Activated CD8-positive, alpha-beta T cell treated with anti-CD3 and anti-CD28 coated beads, Interleukin-2, amount 10 ng/mL, durations not matched to agents 7 days and 5 days (primary cell): Measurements from ENCODE around the gene EOGT. TPM values are rescaled to one million over a fixed set of nuclear protein-coding genes. Genes with fewer than 3 reads are reported as not detected.

ENCODE experiments used
- ATAC-seq: fragments of 150-1000 bp; cut with Tn5 transposase; one replicate; pipeline ENCODE4 v1.10.0; 2021; ENCODE audit warnings: moderate library complexity
- CTCF ChIA-PET: fragments of 350-600 bp; sonication (Branson Sonifier 250); formaldehyde crosslinking; loops from one replicate; lab custom pipeline; 2021; ENCODE audit warnings: antibody characterized with exemption; lab: Charles Lee
- POLR2A ChIA-PET: fragments of 350-600 bp; sonication (Branson Sonifier 250); formaldehyde crosslinking; loops from one replicate; lab custom pipeline; 2021; ENCODE audit warnings: antibody characterized with exemption; lab: Charles Lee
- DNase-seq: peaks from one replicate; pipeline ENCODE4 v3.0.0-alpha.2; 2020
- H3K27ac Mint-ChIP-seq: one replicate; pipeline ENCODE4 v1.8.0; 2021; ENCODE audit warnings: mild to moderate bottlenecking, mixed read lengths
- H3K27me3 Mint-ChIP-seq: one replicate; pipeline ENCODE4 v1.8.0; 2021; ENCODE audit warnings: low read depth, mixed read lengths
- H3K36me3 Mint-ChIP-seq: one replicate; pipeline ENCODE4 v1.8.0; 2021; ENCODE audit warnings: low read depth, mixed read lengths
- H3K4me1 Mint-ChIP-seq: one replicate; pipeline ENCODE4 v1.8.0; 2021; ENCODE audit warnings: low read depth, mixed read lengths
- H3K4me3 Mint-ChIP-seq: one replicate; pipeline ENCODE4 v1.8.0; 2021; ENCODE audit warnings: mild to moderate bottlenecking, mixed read lengths
- H3K9me3 Mint-ChIP-seq: one replicate; pipeline ENCODE4 v1.8.0; 2022; ENCODE audit warnings: mixed read lengths; ENCODE audit not compliant: insufficient read depth
- total RNA-seq, 2 experiments: library from RNA; stranded (reverse); gene quantifications; one replicate each; pipeline ENCODE4 v1.2.3, GENCODE V29; 2021

Gene EOGT
- total RNA-seq, 2 experiments from 2014 or later = 9.4 to 13.6 TPM

- ChIA-PET CTCF (no interaction called here), POLR2A (no interaction called here)
- DNase-seq (no peak), ATAC-seq (no peak)
- H3K27ac Mint-ChIP-seq = no peak overlapping the region
- H3K4me3 Mint-ChIP-seq = no peak overlapping the region
- H3K9me3 Mint-ChIP-seq = no peaks in the 10 kb centered on the region
- H3K27me3 Mint-ChIP-seq = no peaks in the 10 kb centered on the region
- H3K36me3 Mint-ChIP-seq = peaks cover 43% of the 10 kb centered on the region
- H3K4me1 Mint-ChIP-seq = no peaks in the 10 kb centered on the region
Measured at GRCh38 chr3:68986496-68987208, 26.8 kb downstream of the EOGT start.

GRCh38 chr3:68985146-68985790 is 28.2 kb downstream of the EOGT start:
- no peaks in the 10 kb centered on the region for H3K4me1 Mint-ChIP-seq
- ChIA-PET POLR2A (no interaction called here), CTCF (interaction anchor here (1.0 kb wide), 1 partner anchor 14 kb away, joined by 3 read pairs; no protein-coding TSS in a partner anchor)
- no peaks in the 10 kb centered on the region for H3K27me3 Mint-ChIP-seq
- DNase-seq = no peak
- no peaks in the 10 kb centered on the region for H3K9me3 Mint-ChIP-seq
- H3K27ac Mint-ChIP-seq = no peak overlapping the region
- H3K4me3 Mint-ChIP-seq = no peak overlapping the region
- no peak for ATAC-seq
- H3K36me3 Mint-ChIP-seq = peaks cover 51% of the 10 kb centered on the region

- ATAC-seq = no peak
- Mint-ChIP-seq H3K4me1 (no peaks in the 10 kb centered on the region), H3K27me3 (no peaks in the 10 kb centered on the region), H3K9me3 (no peaks in the 10 kb centered on the region), H3K36me3 (peaks cover 54% of the 10 kb centered on the region), H3K4me3 (no peak overlapping the region), H3K27ac (no peak overlapping the region)
- ChIA-PET POLR2A (no interaction called here), CTCF (no interaction called here)
- no peak for DNase-seq
Measured at GRCh38 chr3:68984011-68984530, 29.4 kb downstream of the EOGT start.

DNA sequence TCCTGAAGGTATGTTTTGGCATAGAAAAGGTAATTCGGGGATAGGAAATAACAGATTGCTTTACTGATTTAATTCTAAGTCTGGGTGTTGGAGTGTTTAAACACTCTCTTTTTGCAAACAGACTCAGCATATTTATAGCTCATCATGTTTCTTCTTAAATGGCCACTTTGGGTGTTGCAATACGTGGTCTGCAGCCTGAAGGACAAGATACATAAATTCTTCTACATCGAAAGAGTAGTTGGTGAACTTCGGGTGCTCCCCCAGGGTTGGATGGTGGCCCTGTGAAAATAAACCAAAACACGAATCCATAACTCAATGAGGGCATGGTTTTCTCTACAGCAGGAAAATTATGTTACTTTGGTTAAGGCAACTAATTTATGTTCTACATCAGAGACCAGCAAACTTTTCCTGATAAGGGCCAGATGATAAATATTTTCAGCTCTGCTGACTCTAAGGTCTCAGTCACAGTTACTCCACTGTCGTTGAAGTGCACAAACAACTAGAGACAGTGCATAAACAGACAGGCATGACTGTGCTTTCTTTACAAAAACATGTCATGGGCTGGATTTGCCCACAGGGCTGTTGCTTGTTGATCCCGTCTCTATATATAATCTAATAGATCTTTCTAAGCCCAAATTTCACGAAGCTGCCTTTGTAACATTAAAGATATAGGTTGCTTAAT is 35.9 kb downstream of the EOGT start:
- H3K27ac Mint-ChIP-seq = no peak overlapping the region
- CTCF ChIA-PET = interaction anchor here (0.7 kb wide), 1 partner anchor 83 kb away, joined by 3 read pairs; no protein-coding TSS in a partner anchor
- ATAC-seq = no peak
- H3K9me3 Mint-ChIP-seq = no peaks in the 10 kb centered on the region
- H3K4me1 Mint-ChIP-seq = no peaks in the 10 kb centered on the region
- no peak for DNase-seq
- no peak overlapping the region for H3K4me3 Mint-ChIP-seq
- POLR2A ChIA-PET = no interaction called here
- H3K27me3 Mint-ChIP-seq = no peaks in the 10 kb centered on the region
- peaks cover 29% of the 10 kb centered on the region for H3K36me3 Mint-ChIP-seq

DNA sequence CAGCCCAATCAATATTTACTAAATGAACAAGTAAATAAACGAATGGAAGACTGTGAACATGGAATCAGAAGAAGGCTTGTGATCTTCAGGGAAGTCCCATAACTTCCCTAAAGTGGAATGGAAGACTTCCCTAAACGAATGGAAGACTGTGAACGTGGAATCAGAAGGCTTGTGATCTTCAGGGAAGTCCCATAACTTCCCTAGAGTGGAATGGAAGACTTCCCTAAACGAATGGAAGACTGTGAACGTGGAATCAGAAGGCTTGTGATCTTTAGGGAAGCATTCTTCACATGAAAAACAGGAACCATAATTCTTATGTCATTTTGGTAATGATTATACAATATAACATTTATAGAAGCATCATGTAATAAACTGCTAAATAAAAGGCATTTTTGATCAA is 38.8 kb downstream of the EOGT start:
- CTCF ChIA-PET = interaction anchor here (1.0 kb wide), 1 partner anchor 232 kb away, joined by 3 read pairs; no protein-coding TSS in a partner anchor
- H3K27me3 Mint-ChIP-seq = peaks cover 11% of the 10 kb centered on the region

GRCh38 chr3:68973639-68974038 is 39.8 kb downstream of the EOGT start:
- Mint-ChIP-seq H3K4me1 (no peaks in the 10 kb centered on the region), H3K9me3 (no peaks in the 10 kb centered on the region), H3K27ac (no peak overlapping the region), H3K4me3 (no peak overlapping the region), H3K36me3 (peaks cover 12% of the 10 kb centered on the region), H3K27me3 (peaks cover 15% of the 10 kb centered on the region)
- ChIA-PET CTCF (no interaction called here), POLR2A (no interaction called here)
- no peak for DNase-seq
- ATAC-seq = no peak

More for the DNA sequence above, 38.8 kb downstream of the EOGT start:
- no peak for DNase-seq
- H3K4me3 Mint-ChIP-seq = no peak overlapping the region
- no peak overlapping the region for H3K27ac Mint-ChIP-seq
- no peak for ATAC-seq
- POLR2A ChIA-PET = no interaction called here
- no peaks in the 10 kb centered on the region for H3K4me1 Mint-ChIP-seq
- no peaks in the 10 kb centered on the region for H3K9me3 Mint-ChIP-seq
- peaks cover 17% of the 10 kb centered on the region for H3K36me3 Mint-ChIP-seq

GRCh38 chr3:68972358-68972979 is 41.0 kb downstream of the EOGT start:
- Mint-ChIP-seq H3K9me3 (no peaks in the 10 kb centered on the region), H3K4me1 (no peaks in the 10 kb centered on the region), H3K36me3 (peaks cover 3% of the 10 kb centered on the region), H3K27me3 (peaks cover 15% of the 10 kb centered on the region), H3K27ac (no peak overlapping the region), H3K4me3 (no peak overlapping the region)
- CTCF ChIA-PET = interaction anchor here (0.6 to 1.6 kb wide), 12 partner anchors 9 to 2000 kb away, joined by 3 to 6 read pairs (median 3); no protein-coding TSS in a partner anchor
- ATAC-seq = peak; percentile 83
- DNase-seq = peak; percentile 66
- POLR2A ChIA-PET = no interaction called here

DNA sequence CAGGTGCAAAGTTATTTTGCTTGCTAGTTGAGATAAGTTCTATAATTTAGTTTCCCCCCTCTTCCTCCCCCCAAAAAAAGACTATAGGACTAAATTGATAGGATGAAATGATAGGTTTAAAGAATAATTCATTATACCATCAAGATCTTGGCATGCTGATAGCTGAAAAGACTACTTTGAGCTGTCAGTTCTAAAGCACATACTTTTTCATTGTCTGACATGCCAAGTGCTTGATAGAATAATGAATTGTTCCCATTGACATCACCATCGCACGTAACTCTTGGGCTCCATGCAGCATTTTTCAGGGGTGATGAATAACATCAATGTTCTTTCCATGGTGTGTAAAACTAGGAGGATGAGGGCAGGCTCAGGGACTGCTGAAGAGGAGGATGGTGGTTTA is 48.8 kb downstream of the EOGT start:
- POLR2A ChIA-PET = no interaction called here
- Mint-ChIP-seq H3K36me3 (no peaks in the 10 kb centered on the region), H3K27ac (no peak overlapping the region), H3K9me3 (no peaks in the 10 kb centered on the region), H3K27me3 (peaks cover 26% of the 10 kb centered on the region), H3K4me1 (no peaks in the 10 kb centered on the region), H3K4me3 (no peak overlapping the region)
- no peak for ATAC-seq
- CTCF ChIA-PET = no interaction called here
- DNase-seq = no peak

GRCh38 chr3:68963891-68964290 is 49.6 kb downstream of the EOGT start:
- ChIA-PET POLR2A (no interaction called here), CTCF (no interaction called here)
- DNase-seq (no peak), ATAC-seq (no peak)
- no peak overlapping the region for H3K4me3 Mint-ChIP-seq
- no peak overlapping the region for H3K27ac Mint-ChIP-seq
- no peaks in the 10 kb centered on the region for H3K4me1 Mint-ChIP-seq
- H3K27me3 Mint-ChIP-seq = peaks cover 25% of the 10 kb centered on the region
- no peaks in the 10 kb centered on the region for H3K36me3 Mint-ChIP-seq
- no peaks in the 10 kb centered on the region for H3K9me3 Mint-ChIP-seq

DNA sequence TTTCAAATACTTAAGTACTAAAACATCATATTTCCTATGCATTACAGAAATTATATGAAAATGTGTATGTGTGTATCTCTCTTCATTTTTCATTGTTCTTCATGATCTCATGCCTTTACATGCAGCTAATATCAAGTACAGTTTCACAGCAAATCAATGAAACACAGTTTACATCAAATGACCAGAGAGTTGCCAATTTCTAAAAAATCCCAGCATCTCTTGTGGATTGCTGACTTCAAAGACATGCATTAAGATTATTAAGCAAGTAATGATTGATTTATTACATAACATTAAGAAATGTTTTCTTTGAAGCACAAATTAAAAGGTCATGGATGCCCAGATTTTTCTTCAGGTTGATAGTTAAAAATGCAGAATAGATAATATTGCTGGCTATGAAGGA is 50.1 kb downstream of the EOGT start:
- CTCF ChIA-PET = no interaction called here
- Mint-ChIP-seq H3K9me3 (no peaks in the 10 kb centered on the region), H3K27ac (no peak overlapping the region)

DNA sequence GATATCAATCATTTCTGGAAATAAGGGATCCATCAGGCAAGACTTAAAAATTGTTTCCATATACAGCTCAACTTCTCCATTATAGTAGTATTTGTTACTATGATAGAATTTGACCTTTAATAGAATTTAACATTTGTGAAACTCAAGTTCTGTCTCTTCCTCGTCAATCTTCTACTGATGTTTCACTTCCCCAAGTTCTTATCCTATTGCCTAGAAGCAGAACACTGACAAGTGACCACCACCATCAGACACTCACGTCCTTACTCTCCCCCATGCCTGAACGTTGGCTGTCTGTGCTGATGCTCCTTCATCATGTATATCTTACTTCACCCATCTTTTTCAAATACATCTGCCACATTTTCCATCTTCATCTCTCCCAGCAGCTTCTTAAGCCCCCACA is 54.6 kb downstream of the EOGT start:
- Mint-ChIP-seq H3K27ac (no peak overlapping the region), H3K27me3 (peaks cover 31% of the 10 kb centered on the region), H3K9me3 (no peaks in the 10 kb centered on the region), H3K36me3 (no peaks in the 10 kb centered on the region), H3K4me1 (no peaks in the 10 kb centered on the region), H3K4me3 (no peak overlapping the region)
- DNase-seq = no peak
- ChIA-PET CTCF (interaction anchor here (0.6 kb wide), 1 partner anchor 13 kb away, joined by 3 read pairs; no protein-coding TSS in a partner anchor), POLR2A (no interaction called here)
- no peak for ATAC-seq

More for the DNA sequence above, 50.1 kb downstream of the EOGT start:
- Mint-ChIP-seq H3K27me3 (peaks cover 25% of the 10 kb centered on the region), H3K4me3 (no peak overlapping the region), H3K36me3 (no peaks in the 10 kb centered on the region), H3K4me1 (no peaks in the 10 kb centered on the region)
- DNase-seq (no peak), ATAC-seq (no peak)
- POLR2A ChIA-PET = no interaction called here
